HepG2 (cell line): ENCODE measurements around the gene NUDT9. TPM values are rescaled to one million over a fixed set of nuclear protein-coding genes. Genes with fewer than 3 reads are reported as not detected.

Source experiments
- ATAC-seq: fragments of 200-7000 bp; cut with Tn5 transposase; 3 replicates; pipeline ENCODE4 v1.9.1; 2020; ENCODE audit warnings: mild to moderate bottlenecking, moderate library complexity
- BruUV-seq: library from RNA; stranded (reverse); fragments of 400-500 nt; replicated peaks from 2 replicates; lab custom pipeline; 2021; lab: Mats Ljungman, UMichigan
- CTCF ChIA-PET: fragments of 300-600 bp; formaldehyde crosslinking; extraction: SDS; loops from one replicate; lab custom pipeline; 2021; ENCODE audit warnings: low total read pairs, inconsistent platforms, low intra/inter-chr PET ratio; lab: Yijun Ruan, JAX
- POLR2A ChIA-PET: fragments of 350-600 bp; sonication (Branson Sonifier 250); formaldehyde crosslinking; loops from one replicate; lab custom pipeline; 2020; ENCODE audit warnings: antibody characterized with exemption, inconsistent platforms; lab: Yijun Ruan, JAX
- DNase-seq: peaks from one replicate; pipeline ENCODE4 v3.0.0-alpha.2; 2015; ENCODE audit warnings: low spot score
- FAIRE-seq: peaks from 3 replicates; lab custom pipeline; 2011; peaks lifted over from hg19 to GRCh38; lab: Jason Lieb, UNC
- H2AFZ ChIP-seq: one replicate; pipeline ENCODE4 v1.6.1; 2011; ENCODE audit warnings: low read length, inconsistent platforms
- H3K27ac ChIP-seq: fragments of 300-600 bp; 3 replicates; pipeline ENCODE4 v1.8.0; 2011; ENCODE audit warnings: mixed run types, mild to moderate bottlenecking, mixed read lengths, low read length, inconsistent platforms; ENCODE audit not compliant: insufficient read depth; ENCODE audit errors: extremely low read length
- H3K27me3 ChIP-seq, 2 experiments: fragments of 200-600 bp in 1 of 2; 2 replicates in 1 of 2; 3 replicates in 1 of 2; pipeline versions ENCODE4 v1.6.0 to v1.8.0; 2011; ENCODE audit warnings: low read length in 2 of 2, mild to moderate bottlenecking in 2 of 2, moderate library complexity in 2 of 2, inconsistent platforms in 1 of 2; ENCODE audit not compliant: insufficient read depth in 2 of 2, control insufficient read depth in 1 of 2
- H3K36me3 ChIP-seq, 2 experiments: fragments of 200-600 bp in 1 of 2; replicated peaks in 1 of 2; 2 replicates in 1 of 2; 3 replicates in 1 of 2; pipeline versions ENCODE4 v1.5.1 to v1.8.0; 2011; ENCODE audit warnings: low read length in 2 of 2, inconsistent platforms in 1 of 2; ENCODE audit not compliant: insufficient read depth in 2 of 2, control insufficient read depth in 1 of 2
- H3K4me1 ChIP-seq: 2 replicates; pipeline ENCODE4 v1.5.1; 2012; ENCODE audit warnings: low read length, inconsistent platforms; ENCODE audit not compliant: insufficient read depth
- H3K4me2 ChIP-seq: 2 replicates; pipeline ENCODE4 v1.6.0; 2011; ENCODE audit warnings: low read depth, low read length, inconsistent platforms
- H3K4me3 ChIP-seq, 3 experiments: fragments of 200-600 bp in 1 of 3; sonication (generic), shearing (Covaris generic) in 1 of 3; replicated peaks in 1 of 3; 2 replicates each; pipeline ENCODE4 v1.5.1; 2011 to 2016; ENCODE audit warnings: low read length in 3 of 3, inconsistent platforms in 2 of 3, low read depth in 2 of 3, mild to moderate bottlenecking in 2 of 3, control low read depth in 1 of 3, mixed read lengths in 1 of 3; ENCODE audit not compliant: insufficient read depth in 1 of 3
- H3K79me2 ChIP-seq: one replicate; pipeline ENCODE4 v1.6.1; 2011; ENCODE audit warnings: low read length, inconsistent platforms; ENCODE audit not compliant: insufficient read depth
- H3K9ac ChIP-seq: 2 replicates; pipeline ENCODE4 v1.6.0; 2011; ENCODE audit warnings: mild to moderate bottlenecking, low read depth, low read length, inconsistent platforms; ENCODE audit not compliant: insufficient read depth
- H3K9me3 ChIP-seq: 2 replicates; pipeline ENCODE4 v1.5.1; 2012; ENCODE audit warnings: mild to moderate bottlenecking, low read length
- H4K20me1 ChIP-seq: 2 replicates; pipeline ENCODE4 v1.6.0; 2011; ENCODE audit warnings: inconsistent platforms, mild to moderate bottlenecking, low read length, moderate library complexity; ENCODE audit not compliant: insufficient read depth
- ATF7 ChIP-seq, 2 experiments: fragments of 450-650 bp in 1 of 2; sonication (generic) in 1 of 2; formaldehyde crosslinking in 1 of 2; IDR thresholded peaks; 2 replicates each; pipeline versions ENCODE4 v1.4.0 to v1.6.1; 2016 to 2020; ENCODE audit warnings: antibody characterized with exemption in 1 of 2, mild to moderate bottlenecking in 1 of 2, missing genetic modification reagents in 1 of 2
- CEBPB ChIP-seq: IDR thresholded peaks from 2 replicates; pipeline ENCODE4 v1.6.1; 2011; ENCODE audit warnings: low read depth, low read length, improper control_type of control experiment, borderline replicate concordance
- DMTF1 ChIP-seq: sonication (generic); formaldehyde crosslinking; IDR thresholded peaks from 2 replicates; pipeline ENCODE4 v1.4.0; 2020; ENCODE audit warnings: mild to moderate bottlenecking, missing genetic modification reagents
- EEA1 ChIP-seq: sonication (generic); formaldehyde crosslinking; IDR thresholded peaks from 2 replicates; pipeline ENCODE4 v1.5.1; 2020; ENCODE audit warnings: mild to moderate bottlenecking, missing genetic modification reagents, borderline replicate concordance
- EED ChIP-seq: sonication (generic); formaldehyde crosslinking; IDR thresholded peaks from 2 replicates; pipeline ENCODE4 v1.5.0; 2020; ENCODE audit warnings: mild to moderate bottlenecking, missing genetic modification reagents
- GMEB2 ChIP-seq: IDR thresholded peaks from 2 replicates; pipeline ENCODE4 v1.6.1; 2016; ENCODE audit warnings: missing biosample characterization, missing genetic modification reagents, low read depth
- HMGA1 ChIP-seq: sonication (generic); formaldehyde crosslinking; conservative IDR thresholded peaks from 2 replicates; pipeline ENCODE4 v1.4.0; 2020; ENCODE audit warnings: missing genetic modification reagents
- HOXA7 ChIP-seq: sonication (generic); formaldehyde crosslinking; IDR thresholded peaks from 2 replicates; pipeline ENCODE4 v1.8.1; 2022; ENCODE audit warnings: mild to moderate bottlenecking, missing genetic modification reagents, moderate library complexity
- JUN ChIP-seq: sonication (generic); formaldehyde crosslinking; IDR thresholded peaks from 2 replicates; pipeline ENCODE4 v1.4.0; 2020; ENCODE audit warnings: mild to moderate bottlenecking, missing genetic modification reagents
- KMT2B ChIP-seq: IDR thresholded peaks from 2 replicates; pipeline ENCODE4 v1.6.1; 2016; ENCODE audit warnings: missing genetic modification reagents, missing compliant biosample characterization
- MTA1 ChIP-seq: sonication (generic); formaldehyde crosslinking; IDR thresholded peaks from 2 replicates; pipeline ENCODE4 v1.4.0; 2020; ENCODE audit warnings: missing genetic modification reagents, mild to moderate bottlenecking, borderline replicate concordance
- ZNF382 ChIP-seq: sonication (generic); formaldehyde crosslinking; IDR thresholded peaks from 2 replicates; pipeline ENCODE4 v1.5.0; 2020; ENCODE audit warnings: missing genetic modification reagents, mild to moderate bottlenecking, borderline replicate concordance
- WGBS: methylation state at CpG from one replicate; pipeline ENCODE4 v1.1.6; 2017; ENCODE audit warnings: low lambda C conversion rate; 5-methylcytosine and 5-hydroxymethylcytosine counted together
- in situ Hi-C: cut with HindIII; loops from 2 replicates; pipeline ENCODE4 v1.10.0; 2017; ENCODE audit warnings: low pct_unique_long_range_greater_than_20kb; ENCODE audit not compliant: extremely low pct_ligation_motif_present
- intact Hi-C: fragments of 100-400 bp; cut with micrococcal nuclease; formaldehyde crosslinking; loops from one replicate; pipeline ENCODE4 v1.10.0; 2022; ENCODE audit not compliant: unreplicated experiment
- polyA plus RNA-seq, 8 experiments: library from polyadenylated mRNA; depleted of rRNA in 3 of 8; stranded (reverse) in 7 of 8; unstranded in 1 of 8; fragments of >200 nt; fragmentation: Illumina TruSeq in 4 of 8; extraction: Trizol in 4 of 8; gene quantifications; 2 replicates each; pipeline versions ENCODE4 v1.2.1 to v1.2.3, GENCODE V29; 2011 to 2016; ENCODE audit warnings: low read depth in 4 of 8, missing spikeins in 1 of 8, mixed read lengths in 1 of 8; ENCODE audit not compliant: insufficient read depth in 1 of 8
- total RNA-seq, 5 experiments: library from RNA; depleted of rRNA; stranded (reverse); fragments of >200 nt; fragmentation: Illumina TruSeq; extraction: Trizol; gene quantifications; 2 replicates each; pipeline ENCODE4 v1.2.3, GENCODE V29; 2016; ENCODE audit warnings: low read depth in 1 of 5
- TF ChIP-seq, protein P1 (sequence below): sonication (generic); formaldehyde crosslinking; IDR thresholded peaks from 2 replicates; pipeline ENCODE4 v1.8.0; 2022; ENCODE audit warnings: missing genetic modification reagents, low read depth, mild to moderate bottlenecking, borderline replicate concordance
- TF ChIP-seq, protein P2 (sequence below): sonication (generic); formaldehyde crosslinking; IDR thresholded peaks from 2 replicates; pipeline ENCODE4 v1.9.0; 2022; ENCODE audit warnings: low read depth, missing genetic modification reagents

The NUDT9 gene
- total and polyA plus RNA-seq, 2 of the 13 experiments (the other 11 are each of a cell fraction or from before 2014, with no cell fraction given): 10.4 to 12.3 TPM

DNA sequence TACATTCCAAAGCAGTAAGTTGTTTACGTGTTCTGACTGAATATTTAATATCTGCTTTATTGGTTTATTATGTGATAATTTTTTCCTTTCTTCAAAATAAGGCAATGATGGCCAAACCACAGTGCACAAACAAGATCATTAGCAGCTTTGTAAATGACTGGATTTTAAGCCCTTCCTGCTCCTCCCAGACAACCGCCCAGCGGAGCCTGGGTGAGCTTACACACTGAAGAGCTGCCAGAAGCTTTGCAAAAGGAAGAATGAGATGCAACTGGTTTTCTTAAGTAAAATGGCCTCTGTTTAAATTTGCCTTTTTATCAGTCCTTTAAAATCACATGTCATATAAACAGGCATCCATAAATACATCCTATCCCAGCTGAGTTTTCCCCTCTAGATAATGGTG lies 54.6 kb downstream of the NUDT9 start:
- FAIRE-seq: no peak
- TF ChIP-seq, protein P1, sequence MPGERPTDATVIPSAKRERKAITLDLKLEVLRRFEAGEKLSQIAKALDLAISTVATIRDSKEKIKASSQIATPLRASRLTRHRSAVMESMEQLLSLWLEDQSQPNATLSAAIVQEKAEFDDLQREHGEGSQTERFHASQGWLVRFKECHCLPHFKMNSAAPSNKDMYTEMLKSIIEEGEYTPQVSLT (CRISPR knock-in tag): no peak
- TF ChIP-seq EEA1: no peak
- TF ChIP-seq KMT2B: no peak
- TF ChIP-seq ZNF382 (CRISPR knock-in tag): no peak
- TF ChIP-seq DMTF1 (CRISPR knock-in tag): no peak
- no peak for TF ChIP-seq ATF7 (IDR thresholded peaks at IDR 0.05)
- TF ChIP-seq ATF7 (CRISPR knock-in tag; IDR thresholded peaks at IDR 0.05): no peak
- no peak for TF ChIP-seq GMEB2 (CRISPR knock-in tag)
- no peak for TF ChIP-seq EED (CRISPR knock-in tag)
- no peak for TF ChIP-seq HOXA7 (CRISPR knock-in tag)
- no peak for TF ChIP-seq HMGA1
- TF ChIP-seq, protein P2, sequence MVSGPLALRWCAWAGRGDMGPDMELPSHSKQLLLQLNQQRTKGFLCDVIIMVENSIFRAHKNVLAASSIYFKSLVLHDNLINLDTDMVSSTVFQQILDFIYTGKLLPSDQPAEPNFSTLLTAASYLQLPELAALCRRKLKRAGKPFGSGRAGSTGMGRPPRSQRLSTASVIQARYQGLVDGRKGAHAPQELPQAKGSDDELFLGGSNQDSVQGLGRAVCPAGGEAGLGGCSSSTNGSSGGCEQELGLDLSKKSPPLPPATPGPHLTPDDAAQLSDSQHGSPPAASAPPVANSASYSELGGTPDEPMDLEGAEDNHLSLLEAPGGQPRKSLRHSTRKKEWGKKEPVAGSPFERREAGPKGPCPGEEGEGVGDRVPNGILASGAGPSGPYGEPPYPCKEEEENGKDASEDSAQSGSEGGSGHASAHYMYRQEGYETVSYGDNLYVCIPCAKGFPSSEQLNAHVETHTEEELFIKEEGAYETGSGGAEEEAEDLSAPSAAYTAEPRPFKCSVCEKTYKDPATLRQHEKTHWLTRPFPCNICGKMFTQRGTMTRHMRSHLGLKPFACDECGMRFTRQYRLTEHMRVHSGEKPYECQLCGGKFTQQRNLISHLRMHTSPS (CRISPR knock-in tag): no peak
- TF ChIP-seq JUN (CRISPR knock-in tag): no peak
- TF ChIP-seq CEBPB: no peak
- TF ChIP-seq MTA1 (CRISPR knock-in tag): no peak
- TF ChIP-seq, all 625 proteins: peak for 0
- Histone ChIP-seq H2AFZ (no peak overlapping the region), H3K9ac (no peak overlapping the region), H3K36me3 (no peaks in the 10 kb centered on the region), H4K20me1 (no peaks in the 10 kb centered on the region), H3K27ac (no peak overlapping the region), H3K79me2 (no peaks in the 10 kb centered on the region), H3K4me2 (no peak overlapping the region), H3K4me3 (no peak overlapping the region), H3K9me3 (no peaks in the 10 kb centered on the region), H3K27me3 (no peaks in the 10 kb centered on the region), H3K4me1 (no peaks in the 10 kb centered on the region)
- BruUV-seq: no TSS peak
- ChIA-PET CTCF (no interaction called here), POLR2A (no interaction called here)
- no peak for ATAC-seq
- WGBS: 95% methylated on average over 3 of the region's 3 CpGs
- DNase-seq: no peak
- in situ Hi-C loops (no loop called here), intact Hi-C loops (no loop called here)
